ENCODE measurements around the gene FOXRED2.

- TF ChIP-seq, protein P1, sequence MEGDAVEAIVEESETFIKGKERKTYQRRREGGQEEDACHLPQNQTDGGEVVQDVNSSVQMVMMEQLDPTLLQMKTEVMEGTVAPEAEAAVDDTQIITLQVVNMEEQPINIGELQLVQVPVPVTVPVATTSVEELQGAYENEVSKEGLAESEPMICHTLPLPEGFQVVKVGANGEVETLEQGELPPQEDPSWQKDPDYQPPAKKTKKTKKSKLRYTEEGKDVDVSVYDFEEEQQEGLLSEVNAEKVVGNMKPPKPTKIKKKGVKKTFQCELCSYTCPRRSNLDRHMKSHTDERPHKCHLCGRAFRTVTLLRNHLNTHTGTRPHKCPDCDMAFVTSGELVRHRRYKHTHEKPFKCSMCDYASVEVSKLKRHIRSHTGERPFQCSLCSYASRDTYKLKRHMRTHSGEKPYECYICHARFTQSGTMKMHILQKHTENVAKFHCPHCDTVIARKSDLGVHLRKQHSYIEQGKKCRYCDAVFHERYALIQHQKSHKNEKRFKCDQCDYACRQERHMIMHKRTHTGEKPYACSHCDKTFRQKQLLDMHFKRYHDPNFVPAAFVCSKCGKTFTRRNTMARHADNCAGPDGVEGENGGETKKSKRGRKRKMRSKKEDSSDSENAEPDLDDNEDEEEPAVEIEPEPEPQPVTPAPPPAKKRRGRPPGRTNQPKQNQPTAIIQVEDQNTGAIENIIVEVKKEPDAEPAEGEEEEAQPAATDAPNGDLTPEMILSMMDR (conservative IDR thresholded peaks at IDR 0.05; ENCODE audit: low read length) = no peak
- TF ChIP-seq EZH2phosphoT487 (IDR thresholded peaks at IDR 0.05; ENCODE audit: borderline replicate concordance, low read depth, low read length) = no peak
Observed at GRCh38 chr22:36471341-36471821, 35.5 kb downstream of the FOXRED2 start.

Measured in OCI-LY7 (cell line).